Thoracic aorta endothelial cell (primary cell): ENCODE results near the gene MANF. TPM values are rescaled to one million over a fixed set of nuclear protein-coding genes. Genes with fewer than 3 reads are reported as not detected.

Source experiments
- total RNA-seq: library from RNA; depleted of rRNA; stranded (reverse); fragments of >200 nt; gene quantifications from 2 replicates; pipeline ENCODE4 v1.2.3, GENCODE V29; 2012

MANF gene
- 106 and 197 TPM in 2 replicates for total RNA-seq

DNA sequence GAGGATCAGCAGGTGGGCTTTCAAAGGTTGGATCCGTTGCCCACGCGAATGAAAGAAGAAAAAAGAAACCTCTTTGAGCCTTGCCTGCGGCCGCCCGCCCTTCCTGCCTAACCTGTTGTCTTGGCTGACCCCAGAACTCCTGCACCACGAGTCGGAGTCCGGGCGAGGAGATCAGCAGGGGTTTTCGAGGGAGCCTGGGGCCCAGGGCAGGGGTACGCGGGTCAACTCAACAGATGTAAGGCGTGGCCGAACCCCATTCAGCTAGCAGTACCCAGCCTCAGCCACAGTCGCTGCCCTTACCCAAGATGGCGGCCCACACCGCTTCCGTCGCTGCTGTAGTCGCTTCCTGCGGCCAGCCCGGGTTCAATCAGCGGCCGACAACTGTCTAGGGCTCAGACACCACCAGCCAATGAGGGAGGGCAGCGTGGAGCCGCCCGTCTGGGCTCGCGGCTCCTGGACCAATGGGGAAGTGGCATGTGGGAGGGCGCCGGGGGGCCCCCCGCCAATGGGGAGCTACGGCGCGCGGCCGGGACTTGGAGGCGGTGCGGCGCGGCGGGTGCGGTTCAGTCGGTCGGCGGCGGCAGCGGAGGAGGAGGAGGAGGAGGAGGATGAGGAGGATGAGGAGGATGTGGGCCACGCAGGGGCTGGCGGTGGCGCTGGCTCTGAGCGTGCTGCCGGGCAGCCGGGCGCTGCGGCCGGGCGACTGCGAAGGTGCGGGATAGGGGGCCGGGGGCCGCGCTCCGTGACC, at the start of gene MANF:
MANF (plus strand) TSS at position 566 of the 748 bp plus-strand sequence; CDS start at position 618, 52 bp downstream.

DNA sequence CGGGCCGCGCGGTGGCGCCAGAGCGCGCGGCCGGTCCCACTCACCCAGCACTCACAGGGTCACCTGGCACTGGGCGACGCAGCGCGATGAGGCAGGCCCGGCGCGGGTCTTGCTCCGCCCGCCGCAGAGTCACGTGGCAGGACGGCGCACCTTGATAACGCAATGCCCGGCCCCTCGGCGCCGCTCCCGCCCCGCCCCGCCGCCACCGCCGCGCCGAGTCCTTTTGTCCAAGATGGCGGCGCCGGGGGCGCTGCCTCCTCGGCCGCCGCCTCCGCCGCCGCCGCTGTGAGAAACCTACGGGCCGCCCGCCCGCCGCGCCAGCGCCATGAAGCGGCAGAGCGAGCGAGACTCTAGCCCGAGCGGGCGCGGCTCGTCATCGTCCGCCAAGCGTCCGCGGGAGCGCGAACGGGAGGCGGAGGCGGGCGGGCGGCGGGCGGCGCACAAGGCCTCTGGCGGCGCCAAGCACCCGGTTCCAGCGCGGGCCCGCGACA, 6.0 kb downstream of the MANF start, which contains the start of gene RBM15B:
RBM15B (plus strand) TSS at position 211 of the 491 bp plus-strand sequence; CDS start at position 326, 115 bp downstream.

Other genes with a start within 250 kb of the MANF start
- 40.3 and 46.5 TPM in 2 replicates for gene RBM15B, start 6.0 kb downstream of the MANF start, total RNA-seq
- gene DCAF1, start 114.7 kb downstream of the MANF start, total RNA-seq = 24.6 and 28.3 TPM in 2 replicates
- 35.8 and 38.1 TPM in 2 replicates for gene RAD54L2, start 153.4 kb downstream of the MANF start, total RNA-seq